CD4-positive, CD25-positive, alpha-beta regulatory T cell (primary cell): ENCODE results near the gene BMP8A. TPM values are rescaled to one million over a fixed set of nuclear protein-coding genes. Genes with fewer than 3 reads are reported as not detected.

Experiments used
- ATAC-seq, 2 donors: fragments of 150-1000 bp; cut with Tn5 transposase; one replicate each; pipeline ENCODE4 v1.10.0; 2021; ENCODE audit warnings: low read depth in 2 of 2, moderate number of reproducible peaks in 2 of 2, moderate library complexity in 1 of 2
- DNase-seq, 3 donors: peaks; one replicate each; pipeline versions ENCODE4 v3.0.0 to v3.0.0-alpha.2; 2012 to 2022; ENCODE audit warnings: mixed read lengths in 1 of 3
- H3K27ac ChIP-seq: one replicate; pipeline ENCODE4 v1.7.0; 2013; ENCODE audit warnings: mild to moderate bottlenecking, low read length; ENCODE audit not compliant: insufficient read depth, poor library complexity, severe bottlenecking
- H3K27me3 ChIP-seq: one replicate; pipeline ENCODE4 v1.7.0; 2013; ENCODE audit warnings: low read length; ENCODE audit not compliant: control insufficient read depth, insufficient read depth
- H3K36me3 ChIP-seq: one replicate; pipeline ENCODE4 v1.7.0; 2013; ENCODE audit warnings: mild to moderate bottlenecking, low read length, moderate library complexity; ENCODE audit not compliant: control insufficient read depth, insufficient read depth
- H3K4me1 ChIP-seq: 2 replicates; pipeline ENCODE4 v1.7.0; 2013; ENCODE audit warnings: mild to moderate bottlenecking, low read length; ENCODE audit not compliant: insufficient read depth, control insufficient read depth, poor library complexity, severe bottlenecking
- H3K4me3 ChIP-seq: one replicate; pipeline ENCODE4 v1.7.0; 2013; ENCODE audit warnings: low read depth, mild to moderate bottlenecking, low read length, moderate library complexity
- H3K9me3 ChIP-seq, 2 experiments: 1 replicate in 1 of 2; 2 replicates in 1 of 2; pipeline ENCODE4 v1.7.0; 2013; ENCODE audit warnings: low read length in 2 of 2, mild to moderate bottlenecking in 1 of 2, moderate library complexity in 1 of 2; ENCODE audit not compliant: control insufficient read depth in 2 of 2
- H3K27ac Mint-ChIP-seq, 3 donors: one replicate each; pipeline ENCODE4 v1.8.0; 2020 to 2022; ENCODE audit warnings: mild to moderate bottlenecking in 3 of 3, mixed read lengths in 3 of 3, moderate library complexity in 2 of 3
- H3K27me3 Mint-ChIP-seq: one replicate; pipeline ENCODE4 v1.8.0; 2022; ENCODE audit warnings: mild to moderate bottlenecking, mixed read lengths
- H3K36me3 Mint-ChIP-seq: one replicate; pipeline ENCODE4 v1.8.0; 2020; ENCODE audit warnings: mixed read lengths
- H3K4me1 Mint-ChIP-seq, 4 donors: one replicate each; pipeline ENCODE4 v1.8.0; 2020 to 2022; ENCODE audit warnings: mixed read lengths in 4 of 4, mild to moderate bottlenecking in 1 of 4
- H3K4me3 Mint-ChIP-seq, 4 donors: one replicate each; pipeline ENCODE4 v1.8.0; 2020 to 2022; ENCODE audit warnings: mild to moderate bottlenecking in 4 of 4, mixed read lengths in 4 of 4, moderate library complexity in 3 of 4
- H3K9me3 Mint-ChIP-seq, 7 donors: one replicate each; pipeline ENCODE4 v1.8.0; 2020 to 2022; ENCODE audit warnings: mixed read lengths in 7 of 7, mild to moderate bottlenecking in 3 of 7, moderate library complexity in 2 of 7
- polyA plus RNA-seq, 4 donors: library from polyadenylated mRNA; unstranded; fragments of 300-500 nt; fragmentation: Illumina TruSeq; gene quantifications; one replicate each; pipeline ENCODE4 v1.2.3, GENCODE V29; 2021
- total RNA-seq: library from RNA; stranded (reverse); gene quantifications from one replicate; pipeline ENCODE4 v1.2.3, GENCODE V29; 2022

BMP8A gene
- total and polyA plus RNA-seq, 5 donors from 2014 or later: 0.35 TPM; not detected in 4

GRCh38 chr1:39539252-39539790, 47.9 kb downstream of the BMP8A start:
- peaks cover 0 to 6% (median 2%) of the 10 kb centered on the region in 4 donors for H3K4me1 Mint-ChIP-seq
- H3K27ac Mint-ChIP-seq: peak overlapping the region in 1 of 3 donors; percentile 46
- Histone ChIP-seq H3K36me3 (peaks cover 9% of the 10 kb centered on the region), H3K9me3 (no peaks in the 10 kb centered on the region), H3K27ac (no peak overlapping the region), H3K4me1 (no peaks in the 10 kb centered on the region), H3K4me3 (no peak overlapping the region), H3K27me3 (no peaks in the 10 kb centered on the region)
- peaks cover 26% of the 10 kb centered on the region for H3K36me3 Mint-ChIP-seq
- no peaks in the 10 kb centered on the region for H3K27me3 Mint-ChIP-seq
- DNase-seq (peak in 2 of 3 donors; percentile 46 to 62), ATAC-seq (peak; percentile 63 to 66)
- H3K9me3 Mint-ChIP-seq: no peaks in the 10 kb centered on the region
- H3K4me3 Mint-ChIP-seq: no peak overlapping the region

GRCh38 chr1:39540504-39541031, 49.1 kb downstream of the BMP8A start:
- Histone ChIP-seq H3K36me3 (peaks cover 10% of the 10 kb centered on the region), H3K9me3 (no peaks in the 10 kb centered on the region), H3K27ac (no peak overlapping the region), H3K4me3 (no peak overlapping the region), H3K4me1 (no peaks in the 10 kb centered on the region), H3K27me3 (no peaks in the 10 kb centered on the region)
- Mint-ChIP-seq H3K27ac (peak overlapping the region in 1 of 3 donors; percentile 10), H3K4me1 (peaks cover 0 to 6% (median 2%) of the 10 kb centered on the region in 4 donors), H3K4me3 (no peak overlapping the region), H3K9me3 (no peaks in the 10 kb centered on the region), H3K27me3 (no peaks in the 10 kb centered on the region), H3K36me3 (peaks cover 34% of the 10 kb centered on the region)
- ATAC-seq (no peak), DNase-seq (no peak)

DNA sequence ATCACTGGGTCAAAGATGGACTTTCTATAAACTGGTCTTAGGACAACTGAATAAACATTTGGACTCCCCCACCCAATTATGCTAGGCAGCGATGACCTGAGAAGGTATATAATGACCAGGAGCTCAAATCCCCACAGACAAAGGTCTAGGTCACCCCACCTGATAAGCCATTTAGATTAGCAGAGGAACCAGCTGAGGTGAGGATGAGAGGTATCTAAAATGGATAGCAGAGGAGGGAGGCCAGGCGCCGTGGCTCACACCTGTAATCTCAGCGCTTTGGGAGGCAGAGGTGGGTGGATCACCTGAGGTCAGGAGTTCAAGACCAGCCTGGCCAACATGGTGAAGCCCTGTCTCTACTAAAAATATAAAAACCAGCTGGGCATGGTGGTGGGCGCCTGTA, 51.5 kb downstream of the BMP8A start:
- Histone ChIP-seq H3K36me3 (peaks cover 14% of the 10 kb centered on the region), H3K4me1 (no peaks in the 10 kb centered on the region), H3K27ac (no peak overlapping the region), H3K9me3 (no peaks in the 10 kb centered on the region), H3K4me3 (no peak overlapping the region), H3K27me3 (no peaks in the 10 kb centered on the region)
- H3K36me3 Mint-ChIP-seq: peaks cover 40% of the 10 kb centered on the region
- no peak for ATAC-seq
- no peaks in the 10 kb centered on the region for H3K9me3 Mint-ChIP-seq
- H3K4me1 Mint-ChIP-seq: peaks cover 0 to 6% (median 2%) of the 10 kb centered on the region in 4 donors
- H3K27ac Mint-ChIP-seq: no peak overlapping the region
- no peak overlapping the region for H3K4me3 Mint-ChIP-seq
- no peak for DNase-seq
- no peaks in the 10 kb centered on the region for H3K27me3 Mint-ChIP-seq

DNA sequence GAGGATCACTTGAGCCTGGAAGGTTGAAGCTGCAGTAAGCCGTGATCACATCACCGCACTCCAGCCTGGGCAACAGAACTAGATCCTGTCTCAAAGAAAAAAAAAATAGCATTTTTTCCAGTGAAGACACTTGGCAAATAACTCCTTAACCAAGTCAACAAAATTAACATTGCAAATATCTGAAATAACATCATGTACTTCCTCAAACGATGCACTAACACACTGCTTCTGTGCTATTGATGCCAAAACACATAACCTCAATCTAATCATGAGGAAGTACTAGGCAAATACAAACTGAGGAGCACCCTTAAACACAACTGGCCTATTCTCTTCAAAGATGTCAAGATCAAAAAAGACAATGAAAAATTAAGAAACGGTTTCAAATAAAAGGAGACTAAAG, 52.9 kb downstream of the BMP8A start:
- H3K36me3 Mint-ChIP-seq: peaks cover 42% of the 10 kb centered on the region

DNA sequence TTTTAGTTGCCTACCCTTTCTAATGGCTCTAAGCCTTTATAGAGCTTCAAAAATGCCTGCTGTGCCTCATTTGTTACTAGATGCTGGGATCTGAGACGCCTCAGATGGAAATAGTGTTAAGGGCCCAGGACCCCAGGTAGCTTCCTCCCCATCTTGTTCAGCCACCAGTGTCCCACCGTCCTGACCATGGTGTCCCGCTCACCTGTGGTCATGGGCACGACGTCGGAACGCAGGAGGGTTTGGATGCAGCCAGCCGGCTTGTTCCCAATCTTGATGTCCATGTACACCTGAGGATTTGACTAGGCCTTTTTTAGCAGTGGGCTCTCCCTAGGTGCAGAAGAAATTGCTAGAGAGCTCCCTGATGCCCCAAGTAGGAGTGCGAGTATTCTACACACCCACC, 54.1 kb downstream of the BMP8A start:
- peaks cover 14% of the 10 kb centered on the region for H3K36me3 ChIP-seq
- Mint-ChIP-seq H3K4me1 (no peaks in the 10 kb centered on the region), H3K36me3 (peaks cover 40% of the 10 kb centered on the region), H3K27me3 (no peaks in the 10 kb centered on the region), H3K9me3 (no peaks in the 10 kb centered on the region), H3K27ac (no peak overlapping the region), H3K4me3 (no peak overlapping the region)
- ATAC-seq (no peak), DNase-seq (no peak)
- H3K4me1 ChIP-seq: no peaks in the 10 kb centered on the region
- no peaks in the 10 kb centered on the region for H3K9me3 ChIP-seq
- no peak overlapping the region for H3K4me3 ChIP-seq
- no peak overlapping the region for H3K27ac ChIP-seq
- H3K27me3 ChIP-seq: no peaks in the 10 kb centered on the region

More for the DNA sequence above, 52.9 kb downstream of the BMP8A start:
- Histone ChIP-seq H3K4me1 (no peaks in the 10 kb centered on the region), H3K9me3 (no peaks in the 10 kb centered on the region), H3K4me3 (no peak overlapping the region), H3K36me3 (peaks cover 18% of the 10 kb centered on the region), H3K27ac (no peak overlapping the region), H3K27me3 (no peaks in the 10 kb centered on the region)
- DNase-seq (no peak), ATAC-seq (no peak)
- H3K9me3 Mint-ChIP-seq: no peaks in the 10 kb centered on the region
- H3K4me3 Mint-ChIP-seq: no peak overlapping the region
- H3K27me3 Mint-ChIP-seq: no peaks in the 10 kb centered on the region
- H3K27ac Mint-ChIP-seq: no peak overlapping the region
- H3K4me1 Mint-ChIP-seq: peaks cover 0 to under 1% (median 0%) of the 10 kb centered on the region in 4 donors

- H3K27me3 ChIP-seq: no peaks in the 10 kb centered on the region
- H3K27ac ChIP-seq: no peak overlapping the region
- Mint-ChIP-seq H3K27me3 (no peaks in the 10 kb centered on the region), H3K4me1 (peaks cover 0 to 12% (median 5%) of the 10 kb centered on the region in 4 donors), H3K4me3 (no peak overlapping the region), H3K27ac (no peak overlapping the region), H3K36me3 (peaks cover 16% of the 10 kb centered on the region), H3K9me3 (no peaks in the 10 kb centered on the region)
- H3K36me3 ChIP-seq: peaks cover 8% of the 10 kb centered on the region
- no peaks in the 10 kb centered on the region for H3K9me3 ChIP-seq
- H3K4me1 ChIP-seq: peaks cover 4% of the 10 kb centered on the region
- ATAC-seq: no peak
- H3K4me3 ChIP-seq: no peak overlapping the region
- no peak for DNase-seq
Observed at GRCh38 chr1:39554277-39554676, 62.8 kb downstream of the BMP8A start.

DNA sequence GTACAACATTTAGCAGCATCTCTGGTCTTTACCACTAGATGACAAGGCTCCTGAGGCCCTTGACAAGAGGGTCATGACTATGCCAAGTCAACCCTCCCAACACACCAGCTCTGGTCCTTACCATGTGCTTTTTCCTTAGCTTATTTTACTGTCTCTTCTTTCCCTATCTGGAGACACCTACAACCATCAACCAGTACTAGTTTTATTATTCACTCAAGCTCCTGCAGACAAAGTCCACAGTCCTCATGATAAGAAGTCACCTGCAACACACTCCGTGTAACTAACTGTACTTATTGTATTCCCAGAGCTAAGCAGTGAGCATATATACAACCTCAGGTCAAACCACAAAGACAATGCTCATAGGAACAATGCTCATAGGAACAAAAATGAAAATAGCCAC, 69.8 kb downstream of the BMP8A start:
- peaks cover 2 to 28% (median 12%) of the 10 kb centered on the region in 4 donors for H3K4me1 Mint-ChIP-seq
- H3K4me3 Mint-ChIP-seq: no peak overlapping the region
- Histone ChIP-seq H3K9me3 (no peaks in the 10 kb centered on the region), H3K4me1 (peaks cover 4% of the 10 kb centered on the region), H3K27ac (no peak overlapping the region), H3K36me3 (peaks cover 61% of the 10 kb centered on the region), H3K27me3 (no peaks in the 10 kb centered on the region), H3K4me3 (no peak overlapping the region)
- H3K27me3 Mint-ChIP-seq: no peaks in the 10 kb centered on the region
- ATAC-seq: no peak
- no peak for DNase-seq
- H3K9me3 Mint-ChIP-seq: no peaks in the 10 kb centered on the region
- H3K27ac Mint-ChIP-seq: peak overlapping the region in 1 of 3 donors; percentile 6
- H3K36me3 Mint-ChIP-seq: peaks cover 51% of the 10 kb centered on the region

GRCh38 chr1:39562886-39563285, 71.5 kb downstream of the BMP8A start:
- Histone ChIP-seq H3K4me1 (peaks cover 4% of the 10 kb centered on the region), H3K9me3 (no peaks in the 10 kb centered on the region), H3K27ac (no peak overlapping the region), H3K4me3 (no peak overlapping the region), H3K27me3 (no peaks in the 10 kb centered on the region), H3K36me3 (peaks cover 75% of the 10 kb centered on the region)
- Mint-ChIP-seq H3K9me3 (no peaks in the 10 kb centered on the region), H3K27me3 (no peaks in the 10 kb centered on the region), H3K27ac (peak overlapping the region in 2 of 3 donors; percentile 2 to 29), H3K36me3 (peaks cover 66% of the 10 kb centered on the region), H3K4me3 (no peak overlapping the region), H3K4me1 (peaks cover 2 to 27% (median 12%) of the 10 kb centered on the region in 4 donors)
- ATAC-seq (no peak), DNase-seq (no peak)
